Suppressor macrophage treated with lipopolysaccharide for 4 hours (primary cell): ENCODE results near the gene EFCC1.
A peak's percentile ranks its signal among the peaks of the same experiment; 100 is the strongest.

Source experiments
- DNase-seq: peaks from one replicate; pipeline ENCODE4 v3.0.0-alpha.2; 2020

EFCC1 gene

DNA sequence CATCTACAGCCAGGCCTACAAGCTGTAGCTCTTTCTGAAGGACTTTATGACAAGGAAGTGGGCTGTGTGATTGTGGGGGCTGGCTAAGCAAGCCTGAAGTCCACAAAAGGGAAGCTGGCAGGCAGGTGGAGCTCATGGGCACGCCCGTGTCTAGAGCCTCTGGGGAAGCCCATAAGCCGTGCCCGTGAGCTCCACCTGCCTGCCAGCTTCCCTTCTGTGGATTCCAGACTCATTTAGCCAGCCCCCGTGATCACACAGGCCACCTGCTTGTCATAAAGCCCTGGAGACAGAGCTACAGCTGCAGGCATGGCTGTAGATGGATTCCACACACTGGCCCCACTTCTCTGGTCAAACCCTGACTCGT is 15.2 kb downstream of the EFCC1 start:
- no peak for DNase-seq

DNA sequence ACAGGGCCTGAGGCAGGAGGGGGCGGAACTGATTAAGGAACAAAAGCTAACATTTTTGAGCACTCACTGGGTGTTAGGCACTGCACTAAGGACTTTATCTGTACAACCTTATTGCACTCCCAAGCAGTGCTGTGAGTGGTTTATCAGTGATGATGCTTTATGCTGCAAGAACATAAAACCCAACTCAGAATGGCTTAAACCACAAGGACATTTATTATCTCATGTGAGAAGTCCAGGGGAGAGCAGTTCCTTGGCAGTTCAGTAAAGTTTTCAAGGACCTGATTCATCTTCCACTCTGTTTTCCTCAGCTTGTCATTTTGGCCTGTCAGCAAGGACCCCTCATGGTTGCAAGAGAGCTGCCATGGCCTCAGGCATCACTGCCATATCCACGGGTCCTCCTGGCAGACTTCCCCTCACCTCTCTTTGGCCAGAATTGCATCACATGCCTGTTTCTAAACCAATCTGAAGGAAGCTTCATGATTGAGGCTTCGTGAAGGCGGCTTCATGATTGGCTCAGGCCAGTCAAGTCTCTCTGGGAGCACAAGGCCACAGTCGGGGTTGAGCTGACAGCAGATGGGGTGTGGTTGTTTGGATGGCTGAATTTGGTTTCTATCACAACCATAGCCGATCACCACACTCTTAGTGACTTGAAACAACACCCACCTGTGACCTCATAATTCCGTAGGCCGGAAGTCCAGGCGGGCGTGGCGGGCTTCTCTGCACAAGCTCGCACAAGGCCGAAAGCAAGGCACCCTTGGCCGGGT is 15.8 kb downstream of the EFCC1 start:
- no peak for DNase-seq

- DNase-seq: no peak
Observed at GRCh38 chr3:129017484-129017899, 16.4 kb downstream of the EFCC1 start.

DNA sequence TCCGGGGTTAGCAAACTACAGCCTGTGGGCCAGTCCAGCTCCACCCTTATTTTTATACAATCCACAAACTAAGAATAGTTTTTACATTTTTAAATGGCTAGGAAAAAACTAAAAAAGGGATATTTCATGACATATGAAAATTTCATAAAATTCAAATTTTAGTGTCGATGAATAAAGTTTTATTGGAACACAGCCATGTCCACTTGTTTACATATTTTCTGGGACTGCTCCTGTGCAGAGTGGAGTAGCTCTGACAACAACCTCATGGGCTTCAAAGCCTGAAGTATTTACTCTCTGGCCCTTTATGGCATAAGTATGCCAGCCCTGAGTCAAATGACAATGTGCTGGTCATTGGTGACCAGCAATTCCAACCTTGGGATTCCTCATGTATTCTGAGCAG is 17.2 kb downstream of the EFCC1 start:
- DNase-seq: no peak

- DNase-seq: no peak
Observed at GRCh38 chr3:129018751-129019150, 17.6 kb downstream of the EFCC1 start.

- no peak for DNase-seq
Observed at GRCh38 chr3:129019266-129019665, 18.2 kb downstream of the EFCC1 start.

DNA sequence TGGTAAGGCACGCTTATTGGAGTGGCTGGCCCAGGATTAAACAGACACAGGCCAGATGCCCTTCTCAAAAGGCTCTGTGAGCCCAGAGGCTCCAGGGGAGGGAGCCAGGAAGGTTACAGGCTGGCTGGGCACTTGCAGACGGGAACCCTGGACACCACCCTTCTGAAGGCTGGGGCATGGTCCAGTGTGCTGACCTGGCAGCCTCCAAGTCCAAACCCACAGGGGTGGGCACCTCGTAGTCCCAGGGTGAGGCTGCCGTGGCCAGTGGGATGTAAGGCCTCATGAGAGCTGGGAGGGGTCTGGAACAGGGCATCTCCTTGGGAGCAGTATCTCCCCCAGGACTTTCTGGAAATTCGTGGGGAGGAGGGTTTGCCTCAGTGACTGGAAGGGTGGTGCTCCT is 19.6 kb downstream of the EFCC1 start:
- no peak for DNase-seq

- DNase-seq: no peak
Observed at GRCh38 chr3:129021140-129021551, 20.0 kb downstream of the EFCC1 start.

GRCh38 chr3:129022114-129023007 is 21.3 kb downstream of the EFCC1 start:
- no peak for DNase-seq

- DNase-seq: no peak
Observed at GRCh38 chr3:129023008-129023358, 21.9 kb downstream of the EFCC1 start.

- no peak for DNase-seq
Observed at GRCh38 chr3:129023909-129024308, 22.8 kb downstream of the EFCC1 start.

GRCh38 chr3:129025108-129025507 is 24.0 kb downstream of the EFCC1 start:
- DNase-seq: no peak

- DNase-seq: no peak
Observed at GRCh38 chr3:129025691-129026435, 24.8 kb downstream of the EFCC1 start.

DNA sequence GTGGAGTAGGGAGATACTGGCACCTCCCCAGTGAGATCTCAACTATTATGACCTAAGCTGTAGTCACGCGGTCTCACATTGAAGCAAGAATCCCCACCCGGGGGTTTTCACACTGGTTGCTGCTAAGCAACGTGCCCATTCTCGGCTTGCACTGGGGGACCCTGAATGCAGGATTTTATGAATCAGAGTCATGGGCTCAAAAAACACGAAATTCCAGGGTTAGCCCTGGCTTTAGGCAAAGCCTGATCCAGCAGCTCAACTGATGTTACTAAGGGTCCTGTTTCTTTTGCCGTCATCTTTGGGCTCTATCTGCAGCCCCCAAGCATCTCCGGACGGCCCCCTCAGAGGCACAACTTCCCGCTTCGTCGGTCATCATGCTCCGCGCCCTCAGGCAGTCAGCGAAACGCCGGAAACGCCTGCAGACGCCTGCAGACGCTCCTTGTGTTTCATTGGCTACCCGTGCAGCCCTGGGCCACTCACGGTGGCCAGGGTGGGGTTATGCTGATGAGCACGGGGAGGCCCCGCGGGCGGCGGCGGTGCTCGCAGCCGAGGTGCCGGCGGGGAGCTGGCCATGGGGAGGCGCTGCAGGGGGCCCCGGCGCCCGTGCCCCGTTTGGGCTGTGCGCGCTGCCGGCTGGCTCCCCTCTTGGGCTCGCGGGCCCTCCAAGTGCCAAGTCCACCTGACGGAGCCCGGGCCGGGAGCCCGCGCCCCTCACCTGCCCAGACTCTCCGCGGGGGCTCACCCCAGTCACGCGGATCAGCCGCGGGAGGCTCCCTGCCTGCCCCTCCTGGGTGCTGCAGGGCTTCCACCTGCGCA is 25.8 kb downstream of the EFCC1 start:
- peak; percentile 92 for DNase-seq

DNA sequence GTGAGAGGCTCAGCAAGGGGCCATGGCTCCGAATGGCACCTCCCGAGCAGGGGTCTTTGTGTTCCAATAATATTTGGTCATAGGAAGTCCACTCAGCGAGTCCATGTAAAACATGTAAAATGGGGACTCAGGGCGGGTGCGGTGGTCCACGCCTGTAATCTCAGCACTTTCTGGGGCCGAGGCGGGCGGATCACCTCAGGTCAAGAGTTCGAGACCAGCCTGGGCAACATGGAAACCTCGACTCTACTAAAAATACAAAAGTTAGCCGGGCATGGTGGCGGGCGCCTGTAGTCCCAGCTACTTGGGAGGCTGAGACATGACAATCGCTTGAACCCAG is 26.4 kb downstream of the EFCC1 start:
- DNase-seq: no peak

GRCh38 chr3:129028866-129029265 is 27.8 kb downstream of the EFCC1 start:
- no peak for DNase-seq

GRCh38 chr3:129030611-129031010 is 29.5 kb downstream of the EFCC1 start:
- DNase-seq: no peak

GRCh38 chr3:129031476-129032215 is 30.5 kb downstream of the EFCC1 start:
- DNase-seq: no peak

DNA sequence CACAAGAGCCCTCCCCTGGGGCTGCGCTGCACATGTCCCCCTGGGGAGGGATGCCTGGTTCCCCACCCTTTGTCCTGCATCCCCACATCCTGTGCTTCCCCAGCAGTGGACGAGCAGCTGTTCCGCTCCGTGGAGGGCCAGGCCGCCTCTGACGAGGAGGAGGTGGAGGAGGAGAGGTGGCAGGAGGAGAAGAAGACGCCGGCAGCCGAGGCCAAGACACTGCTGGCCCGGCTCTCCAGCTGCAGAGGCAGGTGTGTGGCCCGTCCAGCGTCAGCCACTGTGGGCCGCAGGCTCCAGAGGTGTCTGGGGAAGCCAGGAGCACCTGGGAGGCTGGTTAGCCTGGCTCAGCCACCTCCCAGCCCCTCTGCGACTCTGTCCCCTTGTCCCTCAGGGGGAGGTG is 31.6 kb downstream of the EFCC1 start:
- DNase-seq: no peak

GRCh38 chr3:129033151-129033550 is 32.0 kb downstream of the EFCC1 start:
- no peak for DNase-seq

- no peak for DNase-seq
Observed at GRCh38 chr3:129033633-129034321, 32.7 kb downstream of the EFCC1 start.
